GM10266 (cell line): ENCODE data around the gene PPDPF.
"Not testable (repeated sequence)": the region's sequence is repeated elsewhere in the genome, so short reads cannot be mapped to it uniquely, and the experiment has no call there.

Experiments used
- DNase-seq: peaks from one replicate; pipeline ENCODE4 v3.0.0; 2012; ENCODE audit errors: extremely low spot score
- CTCF ChIP-seq: IDR thresholded peaks from 2 replicates; pipeline ENCODE4 v1.5.1; 2012; ENCODE audit warnings: mild to moderate bottlenecking, low read depth; ENCODE audit not compliant: control insufficient read depth, insufficient read depth; ENCODE audit errors: missing control alignments

PPDPF gene

DNA sequence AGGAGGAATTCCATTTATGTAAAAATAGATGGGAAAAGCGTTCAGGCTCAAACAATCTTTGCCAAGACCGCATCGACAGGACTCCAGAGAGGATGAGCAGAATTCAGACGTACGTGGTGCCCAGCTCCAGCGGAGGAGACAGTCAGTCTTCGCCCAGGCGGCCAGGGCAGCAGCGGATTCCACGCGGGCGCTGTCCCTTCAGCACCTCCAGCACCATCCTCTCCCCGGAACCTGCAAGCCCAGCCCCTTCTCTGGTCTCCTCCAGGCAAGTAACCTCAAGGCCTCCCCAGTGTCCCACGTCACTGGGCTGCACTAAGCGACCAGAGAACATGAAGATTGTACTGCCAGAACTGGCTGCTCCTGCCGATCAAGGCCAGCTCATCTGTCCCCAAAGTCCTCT is 45.4 kb upstream of the PPDPF start:
- no peak for DNase-seq
- no peak for TF ChIP-seq CTCF

DNA sequence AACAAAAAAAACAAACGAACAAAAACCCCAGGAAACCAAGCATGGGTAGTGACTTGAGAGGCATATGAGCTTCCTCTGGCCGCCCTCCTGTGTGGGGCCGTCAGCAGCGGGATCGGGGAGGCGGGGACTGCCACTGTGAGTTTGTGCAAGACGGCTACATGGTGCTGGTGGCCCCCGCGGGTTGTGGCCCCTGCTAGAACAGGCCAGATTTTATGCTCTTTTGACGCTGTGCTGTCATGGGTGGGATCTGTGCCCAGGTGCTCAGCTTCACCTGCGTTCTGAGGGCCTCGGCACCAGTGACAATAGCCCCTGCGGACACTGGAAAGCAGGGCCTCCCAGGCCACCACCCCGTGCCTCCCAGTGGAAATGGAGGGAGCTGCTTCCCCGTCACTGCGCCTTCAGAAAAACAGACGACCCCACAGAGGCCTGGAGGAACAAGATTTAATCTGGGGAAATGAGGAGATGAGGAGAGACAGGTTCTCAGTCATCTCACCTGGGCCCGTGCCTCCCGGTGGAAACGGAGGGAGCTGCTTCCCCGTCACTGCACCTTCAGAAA is 43.4 kb upstream of the PPDPF start:
- TF ChIP-seq CTCF = no peak
- no peak for DNase-seq

- TF ChIP-seq CTCF = no peak
- DNase-seq = no peak
Measured at GRCh38 chr20:63477944-63478343, 42.6 kb upstream of the PPDPF start.

DNA sequence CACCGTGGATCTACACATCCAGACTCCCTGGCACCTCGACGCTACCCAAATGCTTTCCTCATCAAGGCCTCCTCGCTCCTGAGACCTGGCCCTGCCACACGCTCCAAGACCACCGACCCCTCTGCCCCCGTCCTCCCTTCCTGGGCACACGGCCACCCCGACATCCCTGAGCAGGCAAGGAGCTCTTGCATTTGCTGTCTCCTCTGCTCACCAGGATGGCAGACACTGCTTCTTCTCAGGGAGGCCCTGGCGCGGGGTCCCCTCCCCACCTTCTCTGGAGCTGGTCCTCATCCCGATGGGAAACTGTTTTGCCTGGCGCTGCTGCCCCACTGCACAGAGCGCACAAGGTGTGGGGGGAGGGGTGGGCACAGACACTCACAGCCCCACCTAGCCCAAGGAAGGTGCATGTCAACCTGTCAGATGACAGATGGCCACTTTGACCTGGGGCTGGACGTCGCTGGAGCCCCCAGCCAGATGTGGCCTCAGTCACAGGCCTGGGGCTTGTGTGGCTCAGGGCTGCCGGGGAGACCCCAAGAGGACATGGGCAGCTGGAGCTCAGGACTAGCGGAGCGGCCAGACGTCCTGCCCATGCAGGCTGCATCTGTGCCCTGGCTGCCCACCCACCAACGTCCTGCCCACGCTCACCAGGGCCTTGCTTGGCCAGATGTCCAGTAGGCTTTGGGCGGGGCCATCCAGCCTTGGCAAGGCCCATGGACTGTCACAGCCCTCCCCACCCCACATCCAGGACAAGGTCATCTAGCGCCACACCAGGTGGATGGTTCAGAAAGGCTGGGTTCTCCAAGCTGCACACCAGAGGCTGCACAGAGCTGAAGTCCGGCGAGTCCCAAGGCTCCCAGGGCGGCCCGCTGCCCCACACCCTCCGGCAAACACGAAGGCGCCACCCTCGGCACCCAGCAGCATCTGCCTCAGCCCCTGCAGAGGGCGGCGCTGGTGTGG is 41.9 kb upstream of the PPDPF start:
- TF ChIP-seq CTCF = no peak
- no peak for DNase-seq

DNA sequence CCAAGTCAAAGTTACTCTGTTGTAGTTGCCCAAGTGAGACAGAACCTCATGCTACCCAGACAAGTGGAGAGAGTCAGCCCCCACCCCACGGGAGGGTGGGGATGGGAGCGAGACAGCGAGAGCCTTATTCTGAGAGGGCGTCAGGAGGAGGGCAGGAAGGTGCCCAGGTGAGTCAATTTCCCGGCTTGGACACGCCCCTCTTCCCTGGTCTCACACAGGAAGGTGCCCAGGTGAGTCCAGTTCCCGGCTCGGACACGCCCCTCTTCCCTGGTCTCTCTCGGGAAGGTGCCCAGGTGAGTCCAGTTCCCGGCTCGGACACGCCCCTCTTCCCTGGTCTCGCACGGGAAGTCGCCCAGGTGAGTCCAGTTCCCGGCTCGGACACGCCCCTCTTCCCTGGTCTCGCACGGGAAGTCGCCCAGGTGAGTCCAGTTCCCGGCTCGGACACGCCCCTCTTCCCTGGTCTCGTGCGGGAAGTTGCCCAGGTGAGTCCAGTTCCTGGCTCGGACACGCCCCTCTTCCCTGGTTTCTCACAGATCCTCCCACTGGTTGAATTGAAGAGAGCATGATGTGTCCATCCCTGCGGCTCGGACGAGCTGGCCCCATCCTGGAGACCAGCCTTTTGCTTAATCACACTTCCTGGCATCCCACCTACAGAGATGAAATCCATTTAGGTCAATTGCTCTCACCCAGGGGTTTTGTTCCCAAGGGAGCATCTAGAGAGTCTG is 40.7 kb upstream of the PPDPF start:
- not testable (repeated sequence) for DNase-seq

DNA sequence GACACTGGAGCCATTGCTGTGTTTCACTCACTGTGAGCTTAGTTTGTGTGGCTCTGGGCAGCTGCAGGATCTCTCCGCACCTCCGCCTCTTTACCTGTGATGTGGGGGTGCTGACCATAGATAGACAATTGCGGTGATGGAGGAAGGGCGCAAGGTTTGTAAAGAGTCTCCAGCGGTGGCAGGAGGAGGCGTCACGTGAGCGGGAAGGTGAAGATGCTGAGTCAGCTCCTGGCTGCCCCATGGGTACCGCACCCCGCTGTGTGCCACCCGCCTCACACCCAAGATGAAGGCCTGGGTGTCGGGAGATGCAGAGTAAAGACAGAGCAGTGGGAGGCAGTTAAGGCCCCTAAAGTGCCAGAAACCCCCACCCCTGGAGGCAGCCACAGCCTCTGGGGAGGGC is 39.1 kb upstream of the PPDPF start:
- no peak for DNase-seq
- no peak for TF ChIP-seq CTCF

DNA sequence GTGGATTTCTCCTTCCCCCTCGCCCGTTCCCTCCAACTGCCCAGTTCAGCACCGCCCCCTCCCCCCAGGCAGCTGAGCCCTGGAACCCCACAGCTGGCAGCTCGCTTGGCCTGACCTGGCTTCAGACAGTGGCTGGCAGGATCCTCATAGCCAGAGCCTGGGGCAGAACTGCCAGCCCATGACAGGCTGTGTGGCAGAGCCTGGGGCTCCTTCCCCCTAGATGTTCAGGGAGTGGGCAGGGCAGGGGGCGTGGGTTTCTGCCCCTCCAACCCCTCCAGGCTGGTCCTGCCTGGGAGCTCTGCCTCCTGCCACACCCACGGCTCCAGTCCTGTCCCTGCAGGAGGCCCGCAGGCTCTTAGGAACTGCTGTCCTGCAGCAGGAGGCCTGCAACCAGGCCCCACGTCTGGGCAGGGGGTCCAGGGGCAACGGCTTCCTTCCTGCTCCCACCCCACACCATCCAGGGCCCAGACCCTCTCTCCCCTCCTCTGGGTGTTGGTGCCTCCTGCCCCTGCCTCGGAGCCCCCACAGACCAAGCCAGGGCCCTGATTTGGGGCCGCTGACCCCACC is 38.5 kb upstream of the PPDPF start:
- TF ChIP-seq CTCF = no peak
- DNase-seq = no peak
